LNCaP clone FGC (cell line): Measurements from ENCODE around the gene CMTM1.

Experiments
- DNase-seq: peaks from one replicate; pipeline ENCODE4 v3.0.0-alpha.2; 2011; ENCODE audit warnings: low read depth
- H3K4me3 ChIP-seq: 2 replicates; pipeline ENCODE4 v1.5.1; 2011; ENCODE audit warnings: mild to moderate bottlenecking, low read depth, low read length, control low read depth
- TF ChIP-seq, protein P1 (sequence below): IDR thresholded peaks from 2 replicates; pipeline ENCODE4 v1.5.1; 2012; ENCODE audit warnings: mild to moderate bottlenecking; ENCODE audit not compliant: control insufficient read depth, insufficient read depth; ENCODE audit errors: extremely low read depth

The CMTM1 gene

DNA sequence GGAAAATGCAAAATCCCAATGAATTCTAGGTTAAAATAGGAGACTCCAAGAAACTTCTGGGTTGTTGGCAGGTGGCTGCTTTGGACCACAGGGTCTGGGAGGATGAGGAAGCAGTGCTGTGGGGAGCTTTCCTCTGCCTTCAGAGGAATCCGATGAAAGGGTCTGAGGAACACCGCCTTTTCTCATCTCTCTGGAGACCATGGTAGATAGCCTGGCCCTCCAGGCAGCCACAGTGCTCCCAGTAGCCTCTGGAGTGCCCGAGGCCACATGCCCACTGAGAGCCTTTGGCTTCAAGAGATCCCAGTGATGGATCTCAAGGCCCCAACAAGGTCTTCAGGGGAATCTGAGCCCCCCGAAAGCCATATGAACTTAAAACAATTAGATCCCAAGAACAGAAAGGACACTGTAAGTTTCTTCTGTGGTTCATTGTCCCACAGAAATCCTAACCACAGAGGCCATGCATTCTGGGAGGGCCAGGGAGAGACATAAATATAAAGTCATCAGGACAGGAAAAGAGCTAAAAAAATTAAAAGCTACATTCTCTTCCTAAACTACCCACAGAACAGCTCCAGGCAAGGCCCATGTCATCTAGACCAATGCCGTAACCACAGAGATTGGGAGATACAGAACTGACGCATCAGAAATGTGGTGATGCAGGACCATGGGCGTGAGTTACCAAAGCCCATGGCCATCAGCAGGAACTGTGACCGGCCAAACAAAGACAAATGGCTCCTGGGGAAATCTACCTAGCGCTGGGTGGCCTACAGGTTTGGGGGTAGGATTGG lies 40.7 kb upstream of the CMTM1 start:
- no peak overlapping the region for H3K4me3 ChIP-seq
- no peak for DNase-seq
- TF ChIP-seq, protein P1, sequence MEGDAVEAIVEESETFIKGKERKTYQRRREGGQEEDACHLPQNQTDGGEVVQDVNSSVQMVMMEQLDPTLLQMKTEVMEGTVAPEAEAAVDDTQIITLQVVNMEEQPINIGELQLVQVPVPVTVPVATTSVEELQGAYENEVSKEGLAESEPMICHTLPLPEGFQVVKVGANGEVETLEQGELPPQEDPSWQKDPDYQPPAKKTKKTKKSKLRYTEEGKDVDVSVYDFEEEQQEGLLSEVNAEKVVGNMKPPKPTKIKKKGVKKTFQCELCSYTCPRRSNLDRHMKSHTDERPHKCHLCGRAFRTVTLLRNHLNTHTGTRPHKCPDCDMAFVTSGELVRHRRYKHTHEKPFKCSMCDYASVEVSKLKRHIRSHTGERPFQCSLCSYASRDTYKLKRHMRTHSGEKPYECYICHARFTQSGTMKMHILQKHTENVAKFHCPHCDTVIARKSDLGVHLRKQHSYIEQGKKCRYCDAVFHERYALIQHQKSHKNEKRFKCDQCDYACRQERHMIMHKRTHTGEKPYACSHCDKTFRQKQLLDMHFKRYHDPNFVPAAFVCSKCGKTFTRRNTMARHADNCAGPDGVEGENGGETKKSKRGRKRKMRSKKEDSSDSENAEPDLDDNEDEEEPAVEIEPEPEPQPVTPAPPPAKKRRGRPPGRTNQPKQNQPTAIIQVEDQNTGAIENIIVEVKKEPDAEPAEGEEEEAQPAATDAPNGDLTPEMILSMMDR, result no peak

DNA sequence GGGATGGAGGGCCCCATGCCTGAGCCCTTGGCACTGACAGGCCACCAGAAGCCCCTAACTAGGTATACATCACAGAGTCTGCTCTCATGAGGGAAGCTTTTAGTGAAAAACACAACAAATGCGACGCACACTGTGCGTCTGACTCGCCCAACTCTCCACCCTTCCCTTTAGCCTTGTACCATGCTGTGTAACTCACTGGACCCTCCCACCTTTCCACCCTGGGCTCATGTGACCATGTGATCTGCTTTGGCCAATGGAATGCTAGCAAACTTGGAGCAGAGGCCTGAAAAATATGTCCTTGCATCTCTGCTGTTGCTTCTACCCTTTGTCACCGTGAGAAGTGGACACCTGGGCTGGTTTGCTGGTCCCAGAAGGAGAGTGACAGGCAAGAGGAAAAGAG lies 37.9 kb upstream of the CMTM1 start:
- H3K4me3 ChIP-seq, result no peak overlapping the region
- TF ChIP-seq, protein P1, result no peak
- DNase-seq, result no peak

DNA sequence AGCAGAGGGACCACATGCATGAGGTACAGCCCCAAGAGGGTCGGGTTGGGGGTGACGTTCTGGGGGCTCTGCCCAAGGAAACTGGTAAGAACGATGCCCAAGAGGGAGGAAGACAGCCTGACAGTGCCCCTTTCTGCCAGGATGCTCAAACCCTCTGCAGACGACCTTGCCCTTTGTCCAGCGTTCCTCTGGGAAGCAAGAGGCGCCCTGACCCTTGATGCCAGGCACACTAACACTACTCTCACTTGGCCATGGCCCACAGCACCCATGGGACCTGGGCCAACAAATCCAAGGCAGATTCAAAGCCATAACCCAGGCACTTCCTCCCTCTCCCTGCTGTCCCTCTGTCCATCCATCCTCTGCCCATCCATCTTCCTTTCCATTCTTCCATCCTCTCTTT lies 36.8 kb upstream of the CMTM1 start:
- DNase-seq, result no peak
- TF ChIP-seq, protein P1, result no peak
- no peak overlapping the region for H3K4me3 ChIP-seq

GRCh38 chr16:66534376-66534799 lies 31.9 kb upstream of the CMTM1 start:
- TF ChIP-seq, protein P1, result no peak
- no peak for DNase-seq

DNA sequence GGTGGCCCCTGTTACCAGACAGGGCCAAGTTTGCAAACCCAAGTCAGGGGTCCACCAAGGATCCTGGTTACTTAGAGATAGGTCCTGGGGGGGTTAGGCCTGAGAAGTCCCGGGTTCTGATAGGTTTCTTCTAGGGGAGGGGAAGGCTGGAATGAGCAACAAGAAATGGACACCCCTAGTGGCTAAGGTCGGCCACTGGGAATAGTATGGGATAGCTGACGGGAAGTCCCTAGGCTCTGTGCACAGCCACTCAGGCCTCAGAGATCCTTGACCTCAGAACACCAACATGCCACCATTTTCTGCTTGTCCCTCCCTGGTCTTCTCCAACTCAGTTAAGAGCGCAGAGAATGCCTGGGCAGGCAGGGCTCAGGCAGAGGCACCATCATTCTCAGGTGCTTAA lies 29.7 kb upstream of the CMTM1 start:
- no peak overlapping the region for H3K4me3 ChIP-seq
- no peak for DNase-seq
- TF ChIP-seq, protein P1, result no peak

More at GRCh38 chr16:66534376-66534799, 31.9 kb upstream of the CMTM1 start:
- H3K4me3 ChIP-seq, result no peak overlapping the region

DNA sequence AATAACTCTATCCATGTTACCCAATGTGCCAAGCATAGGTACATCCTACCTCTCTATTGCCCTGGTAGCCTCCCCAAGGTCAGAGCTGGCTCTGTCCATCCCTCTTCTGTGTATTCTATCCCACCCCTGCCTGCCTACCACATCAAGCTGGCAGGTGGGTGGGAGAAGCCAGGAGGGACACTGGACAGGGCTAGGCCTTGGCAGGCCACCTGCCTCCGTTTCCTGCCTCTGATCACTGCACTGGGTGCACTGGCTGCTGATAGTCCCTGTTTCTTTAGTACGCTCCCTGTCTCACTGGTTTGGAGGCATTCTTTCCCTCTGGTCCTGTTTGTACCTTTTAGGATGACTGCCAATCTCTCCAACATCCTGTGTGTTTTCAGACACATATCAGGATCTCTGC lies 29.0 kb upstream of the CMTM1 start:
- H3K4me3 ChIP-seq, result no peak overlapping the region
- DNase-seq, result no peak
- TF ChIP-seq, protein P1, result no peak

- H3K4me3 ChIP-seq, result no peak overlapping the region
- DNase-seq, result no peak
- TF ChIP-seq, protein P1, result no peak
Observed at GRCh38 chr16:66538910-66539309, 27.3 kb upstream of the CMTM1 start.
